Trophoblast cell (in vitro differentiated cells and primary cell): ENCODE measurements around the gene THSD1.

Source experiments
- DNase-seq, 2 donors: peaks; one replicate each; pipeline ENCODE4 v3.0.0-alpha.2; 2016
- H2AFZ ChIP-seq: 2 replicates; pipeline ENCODE4 v1.6.1; 2013; ENCODE audit warnings: low read length, moderate library complexity, mild to moderate bottlenecking; ENCODE audit not compliant: insufficient read depth, poor library complexity
- H2AK5ac ChIP-seq: 2 replicates; pipeline ENCODE4 v1.6.1; 2013; ENCODE audit warnings: mild to moderate bottlenecking, low read length
- H2BK120ac ChIP-seq: 2 replicates; pipeline ENCODE4 v1.6.1; 2013; ENCODE audit warnings: low read length, mild to moderate bottlenecking, moderate library complexity; ENCODE audit not compliant: insufficient read depth, poor library complexity
- H2BK12ac ChIP-seq: 2 replicates; pipeline ENCODE4 v1.6.1; 2013; ENCODE audit warnings: mild to moderate bottlenecking, low read length, moderate library complexity
- H2BK5ac ChIP-seq: 2 replicates; pipeline ENCODE4 v1.6.1; 2013; ENCODE audit warnings: low read length, low read depth, moderate library complexity, mild to moderate bottlenecking; ENCODE audit not compliant: poor library complexity
- H3K14ac ChIP-seq: 2 replicates; pipeline ENCODE4 v1.6.1; 2013; ENCODE audit warnings: mild to moderate bottlenecking, low read length
- H3K18ac ChIP-seq: 2 replicates; pipeline ENCODE4 v1.6.1; 2013; ENCODE audit warnings: mild to moderate bottlenecking, low read length
- H3K23ac ChIP-seq: 2 replicates; pipeline ENCODE4 v1.6.1; 2013; ENCODE audit warnings: low read length
- H3K27ac ChIP-seq: 2 replicates; pipeline ENCODE4 v1.5.1; 2013; ENCODE audit warnings: low read depth, mild to moderate bottlenecking, inconsistent platforms, low read length, moderate library complexity
- H3K27me3 ChIP-seq: 2 replicates; pipeline ENCODE4 v1.6.1; 2013; ENCODE audit warnings: inconsistent platforms, mild to moderate bottlenecking, low read length, moderate library complexity; ENCODE audit not compliant: insufficient read depth
- H3K36me3 ChIP-seq, 2 experiments: 1 replicate in 1 of 2; 2 replicates in 1 of 2; pipeline ENCODE4 v1.6.1; 2013; ENCODE audit warnings: low read length in 2 of 2, mild to moderate bottlenecking in 2 of 2, moderate library complexity in 1 of 2; ENCODE audit not compliant: insufficient read depth in 2 of 2, control insufficient read depth in 1 of 2
- H3K4ac ChIP-seq: 2 replicates; pipeline ENCODE4 v1.6.1; 2013; ENCODE audit warnings: low read depth, mild to moderate bottlenecking, low read length, moderate library complexity
- H3K4me1 ChIP-seq, 2 experiments: 1 replicate in 1 of 2; 2 replicates in 1 of 2; pipeline ENCODE4 v1.6.1; 2013; ENCODE audit warnings: low read length in 2 of 2, mild to moderate bottlenecking in 2 of 2, moderate library complexity in 1 of 2; ENCODE audit not compliant: insufficient read depth in 2 of 2, control insufficient read depth in 1 of 2
- H3K4me2 ChIP-seq: 2 replicates; pipeline ENCODE4 v1.6.1; 2013; ENCODE audit warnings: inconsistent platforms, mild to moderate bottlenecking, low read length, moderate library complexity
- H3K4me3 ChIP-seq: 2 replicates; pipeline ENCODE4 v1.5.1; 2013; ENCODE audit warnings: mild to moderate bottlenecking, low read depth, low read length, inconsistent platforms
- H3K79me1 ChIP-seq: one replicate; pipeline ENCODE4 v1.6.1; 2013; ENCODE audit warnings: low read length
- H3K79me2 ChIP-seq: 2 replicates; pipeline ENCODE4 v1.6.1; 2013; ENCODE audit warnings: low read length, mild to moderate bottlenecking; ENCODE audit not compliant: control insufficient read depth, insufficient read depth, poor library complexity
- H3K9ac ChIP-seq: 2 replicates; pipeline ENCODE4 v1.6.1; 2013; ENCODE audit warnings: mild to moderate bottlenecking, low read length
- H3K9me3 ChIP-seq: 2 replicates; pipeline ENCODE4 v1.6.1; 2013; ENCODE audit warnings: low read depth, mild to moderate bottlenecking, control low read depth, inconsistent platforms, low read length; ENCODE audit not compliant: insufficient read depth
- H4K12ac ChIP-seq: 2 replicates; pipeline ENCODE4 v1.6.1; 2013; ENCODE audit warnings: low read depth, mild to moderate bottlenecking, low read length, moderate library complexity
- H4K8ac ChIP-seq: 2 replicates; pipeline ENCODE4 v1.6.1; 2013; ENCODE audit warnings: low read depth, mild to moderate bottlenecking, low read length, moderate library complexity
- H4K91ac ChIP-seq: one replicate; pipeline ENCODE4 v1.6.1; 2013; ENCODE audit warnings: low read depth, mild to moderate bottlenecking, low read length, moderate library complexity
- WGBS: extraction: QIAGEN DNeasy Blood & Tissue Kit; methylation state at CpG from one replicate; pipeline ENCODE4 v1.1.7; 2013; ENCODE audit warnings: missing lambda C conversion rate; ENCODE audit not compliant: insufficient read length, insufficient coverage; ENCODE audit errors: extremely low coverage; 5-methylcytosine and 5-hydroxymethylcytosine counted together

THSD1 gene

GRCh38 chr13:52399708-52400107 is 6.3 kb downstream of the THSD1 start:
- WGBS: no CpG with 5 or more reads among the region's 1 CpG
- Histone ChIP-seq H3K18ac (no peak overlapping the region), H3K4ac (no peak overlapping the region)

GRCh38 chr13:52399046-52399445 is 6.9 kb downstream of the THSD1 start:
- H2BK12ac ChIP-seq: no peak overlapping the region

More at GRCh38 chr13:52399708-52400107, 6.3 kb downstream of the THSD1 start:
- Histone ChIP-seq H2AK5ac (no peak overlapping the region), H4K91ac (no peak overlapping the region), H2AFZ (no peak overlapping the region), H2BK12ac (no peak overlapping the region), H3K14ac (no peak overlapping the region), H3K9ac (no peak overlapping the region), H3K9me3 (no peaks in the 10 kb centered on the region), H3K4me1 (no peaks in the 10 kb centered on the region), H2BK120ac (no peak overlapping the region), H3K79me1 (no peaks in the 10 kb centered on the region), H3K79me2 (no peaks in the 10 kb centered on the region), H3K23ac (no peak overlapping the region), H3K36me3 (no peaks in the 10 kb centered on the region), H3K27me3 (peaks cover 4% of the 10 kb centered on the region), H4K12ac (no peak overlapping the region), H4K8ac (no peak overlapping the region), H3K27ac (no peak overlapping the region), H2BK5ac (no peak overlapping the region), H3K4me3 (no peak overlapping the region), H3K4me2 (no peak overlapping the region)
- peak in 1 of 2 donors; percentile 14 for DNase-seq

GRCh38 chr13:52395704-52396103 is 10.3 kb downstream of the THSD1 start:
- H3K4ac ChIP-seq: no peak overlapping the region
- no peak overlapping the region for H2AFZ ChIP-seq
- H3K4me1 ChIP-seq: no peaks in the 10 kb centered on the region
- no peak overlapping the region for H3K4me2 ChIP-seq
- no peak for DNase-seq
- no peak overlapping the region for H3K14ac ChIP-seq
- H3K9ac ChIP-seq: no peak overlapping the region
- H3K9me3 ChIP-seq: no peaks in the 10 kb centered on the region
- H3K27ac ChIP-seq: no peak overlapping the region
- no CpG with 5 or more reads among the region's 4 CpGs for WGBS
- no peaks in the 10 kb centered on the region for H3K79me1 ChIP-seq
- no peaks in the 10 kb centered on the region for H3K27me3 ChIP-seq
- H3K18ac ChIP-seq: no peak overlapping the region
- no peak overlapping the region for H4K8ac ChIP-seq
- H4K12ac ChIP-seq: no peak overlapping the region
- H3K4me3 ChIP-seq: no peak overlapping the region
- no peak overlapping the region for H2BK5ac ChIP-seq
- no peak overlapping the region for H3K23ac ChIP-seq
- H4K91ac ChIP-seq: no peak overlapping the region
- H2BK12ac ChIP-seq: no peak overlapping the region
- H2BK120ac ChIP-seq: no peak overlapping the region
- no peaks in the 10 kb centered on the region for H3K36me3 ChIP-seq
- H2AK5ac ChIP-seq: no peak overlapping the region
- no peaks in the 10 kb centered on the region for H3K79me2 ChIP-seq

More at GRCh38 chr13:52399046-52399445, 6.9 kb downstream of the THSD1 start:
- Histone ChIP-seq H2AFZ (no peak overlapping the region), H4K8ac (no peak overlapping the region), H2BK5ac (no peak overlapping the region), H3K4me3 (no peak overlapping the region), H3K79me1 (no peaks in the 10 kb centered on the region), H3K4me2 (no peak overlapping the region), H3K18ac (no peak overlapping the region), H3K4me1 (no peaks in the 10 kb centered on the region), H3K79me2 (no peaks in the 10 kb centered on the region), H3K27ac (no peak overlapping the region), H3K27me3 (no peaks in the 10 kb centered on the region), H4K91ac (no peak overlapping the region), H3K14ac (no peak overlapping the region), H2AK5ac (no peak overlapping the region), H3K9ac (no peak overlapping the region), H3K23ac (no peak overlapping the region), H2BK120ac (no peak overlapping the region), H3K4ac (no peak overlapping the region), H3K9me3 (no peaks in the 10 kb centered on the region), H3K36me3 (no peaks in the 10 kb centered on the region), H4K12ac (no peak overlapping the region)
- no peak for DNase-seq
- WGBS: no CpG with 5 or more reads among the region's 2 CpGs

- H3K79me1 ChIP-seq: no peaks in the 10 kb centered on the region
- H3K14ac ChIP-seq: no peak overlapping the region
- no peak overlapping the region for H3K23ac ChIP-seq
- no peak overlapping the region for H2BK120ac ChIP-seq
- H2AFZ ChIP-seq: no peak overlapping the region
- peak overlapping the region; percentile 16 for H3K9ac ChIP-seq
- no peaks in the 10 kb centered on the region for H3K27me3 ChIP-seq
- no peaks in the 10 kb centered on the region for H3K36me3 ChIP-seq
- no peak overlapping the region for H3K4me2 ChIP-seq
- no peak overlapping the region for H3K27ac ChIP-seq
- no peak overlapping the region for H2BK5ac ChIP-seq
- H3K18ac ChIP-seq: no peak overlapping the region
- H3K4me1 ChIP-seq: no peaks in the 10 kb centered on the region
- H2BK12ac ChIP-seq: no peak overlapping the region
- H3K9me3 ChIP-seq: no peaks in the 10 kb centered on the region
- no peak for DNase-seq
- H3K4ac ChIP-seq: no peak overlapping the region
- WGBS: no CpG with 5 or more reads among the region's 2 CpGs
- H3K79me2 ChIP-seq: no peaks in the 10 kb centered on the region
- H4K8ac ChIP-seq: no peak overlapping the region
- H4K12ac ChIP-seq: no peak overlapping the region
- H2AK5ac ChIP-seq: no peak overlapping the region
- no peak overlapping the region for H3K4me3 ChIP-seq
- H4K91ac ChIP-seq: no peak overlapping the region
Observed at GRCh38 chr13:52394586-52394985, 11.4 kb downstream of the THSD1 start.
